Activated T-cell treated with anti-CD3 and anti-CD28 coated beads, Interleukin-2, amount 50 U/mL, for 24 hours (primary cell): ENCODE results near the gene GPLD1.

Experiments
- DNase-seq: peaks from one replicate; pipeline ENCODE4 v3.0.0-alpha.2; 2020
- H3K27ac Mint-ChIP-seq: 2 replicates; pipeline ENCODE4 v1.8.0; 2020; ENCODE audit warnings: mild to moderate bottlenecking, mixed read lengths
- H3K27me3 Mint-ChIP-seq: 2 replicates; pipeline ENCODE4 v1.8.0; 2020; ENCODE audit warnings: mixed read lengths
- H3K36me3 Mint-ChIP-seq: 2 replicates; pipeline ENCODE4 v1.8.0; 2020; ENCODE audit warnings: low read depth, mixed read lengths
- H3K4me1 Mint-ChIP-seq: 2 replicates; pipeline ENCODE4 v1.8.0; 2020; ENCODE audit warnings: low read depth, mixed read lengths
- H3K4me3 Mint-ChIP-seq: 2 replicates; pipeline ENCODE4 v1.8.0; 2020; ENCODE audit warnings: mild to moderate bottlenecking, moderate library complexity, mixed read lengths
- H3K9me3 Mint-ChIP-seq: 2 replicates; pipeline ENCODE4 v1.8.0; 2020; ENCODE audit warnings: mixed read lengths

Gene GPLD1

DNA sequence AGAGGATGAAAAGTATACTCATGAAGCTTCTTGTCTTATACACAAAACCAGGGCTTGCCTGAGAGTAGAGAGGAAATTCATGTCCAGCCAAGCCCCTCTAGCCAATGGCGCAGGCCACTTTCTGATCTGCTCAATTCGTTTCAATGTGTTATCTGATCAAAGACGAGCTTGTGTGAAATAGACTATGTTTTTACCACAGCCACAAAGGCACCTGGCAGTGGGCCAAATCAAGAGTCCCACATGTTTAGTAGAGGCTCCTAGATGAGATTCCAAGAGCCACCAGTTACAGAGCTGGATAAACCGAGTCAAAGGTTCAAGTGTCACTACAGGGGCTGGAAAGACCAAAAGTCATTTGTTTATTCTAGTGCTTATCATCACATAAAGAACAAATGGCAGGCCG lies 34.9 kb downstream of the GPLD1 start:
- H3K27me3 Mint-ChIP-seq = no peaks in the 10 kb centered on the region
- H3K4me3 Mint-ChIP-seq = no peak overlapping the region
- H3K36me3 Mint-ChIP-seq = no peaks in the 10 kb centered on the region
- no peaks in the 10 kb centered on the region for H3K4me1 Mint-ChIP-seq
- DNase-seq = no peak
- no peaks in the 10 kb centered on the region for H3K9me3 Mint-ChIP-seq
- no peak overlapping the region for H3K27ac Mint-ChIP-seq

DNA sequence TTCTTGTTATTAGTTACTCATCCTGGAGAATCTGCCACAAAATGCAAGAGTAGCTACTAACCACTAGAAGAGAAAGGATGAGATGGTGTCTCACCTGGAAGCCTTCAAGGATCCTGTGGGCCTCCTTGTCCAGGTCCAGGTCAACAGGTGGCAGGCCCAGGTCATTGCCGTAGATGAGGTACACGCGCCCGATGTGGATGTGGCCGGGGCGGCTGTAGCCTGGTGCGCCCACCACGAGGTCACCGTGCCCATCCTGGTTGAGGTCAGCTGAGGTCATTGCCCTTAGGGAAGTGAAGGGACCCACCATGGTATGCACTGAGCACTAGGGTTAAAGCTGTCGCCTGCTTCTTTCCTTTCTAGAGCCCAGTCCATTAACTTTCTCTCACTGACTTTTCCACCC lies 35.5 kb downstream of the GPLD1 start:
- Mint-ChIP-seq H3K9me3 (no peaks in the 10 kb centered on the region), H3K27ac (no peak overlapping the region), H3K4me3 (no peak overlapping the region), H3K27me3 (no peaks in the 10 kb centered on the region), H3K36me3 (no peaks in the 10 kb centered on the region), H3K4me1 (no peaks in the 10 kb centered on the region)
- DNase-seq = no peak

DNA sequence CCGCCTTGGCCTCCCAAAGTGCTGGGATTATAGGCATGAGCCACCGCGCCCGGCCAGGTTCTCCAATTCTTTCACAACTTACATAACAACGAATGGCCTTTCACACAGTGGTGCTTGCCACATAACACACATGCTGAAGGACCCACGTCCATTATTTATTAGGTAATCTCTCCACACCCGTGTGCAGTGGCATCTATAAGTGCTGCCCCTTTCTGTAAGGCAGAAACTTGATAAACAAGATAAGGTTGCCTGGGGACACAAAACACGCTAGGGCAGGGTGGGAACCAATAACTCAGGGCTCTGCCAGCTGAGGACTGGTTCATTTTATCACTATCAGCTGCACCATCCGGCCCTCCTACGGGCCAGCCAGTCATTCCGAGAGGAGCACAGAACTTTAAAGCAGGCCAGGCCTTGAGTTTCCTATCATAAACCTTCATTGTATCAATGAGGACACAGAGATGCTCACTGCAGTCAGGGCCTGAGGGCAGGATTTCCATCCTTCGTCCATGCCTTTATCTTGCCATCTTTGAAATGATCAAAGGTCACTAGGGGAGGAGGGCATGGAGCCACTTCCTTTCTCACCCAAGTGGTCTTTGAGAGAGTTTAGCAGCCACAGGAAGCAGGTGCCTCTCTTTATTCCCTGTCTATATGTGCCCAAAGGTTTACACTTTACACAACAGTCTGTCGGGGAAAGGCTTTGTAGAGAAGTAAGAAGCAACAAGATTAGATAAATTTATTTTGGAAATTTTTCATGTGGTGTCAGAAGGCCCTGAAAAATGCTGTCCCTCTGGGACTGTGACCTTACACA lies 37.6 kb downstream of the GPLD1 start:
- H3K4me3 Mint-ChIP-seq = no peak overlapping the region
- H3K9me3 Mint-ChIP-seq = no peaks in the 10 kb centered on the region
- H3K4me1 Mint-ChIP-seq = no peaks in the 10 kb centered on the region
- no peak overlapping the region for H3K27ac Mint-ChIP-seq
- H3K36me3 Mint-ChIP-seq = no peaks in the 10 kb centered on the region
- DNase-seq = no peak
- H3K27me3 Mint-ChIP-seq = no peaks in the 10 kb centered on the region

DNA sequence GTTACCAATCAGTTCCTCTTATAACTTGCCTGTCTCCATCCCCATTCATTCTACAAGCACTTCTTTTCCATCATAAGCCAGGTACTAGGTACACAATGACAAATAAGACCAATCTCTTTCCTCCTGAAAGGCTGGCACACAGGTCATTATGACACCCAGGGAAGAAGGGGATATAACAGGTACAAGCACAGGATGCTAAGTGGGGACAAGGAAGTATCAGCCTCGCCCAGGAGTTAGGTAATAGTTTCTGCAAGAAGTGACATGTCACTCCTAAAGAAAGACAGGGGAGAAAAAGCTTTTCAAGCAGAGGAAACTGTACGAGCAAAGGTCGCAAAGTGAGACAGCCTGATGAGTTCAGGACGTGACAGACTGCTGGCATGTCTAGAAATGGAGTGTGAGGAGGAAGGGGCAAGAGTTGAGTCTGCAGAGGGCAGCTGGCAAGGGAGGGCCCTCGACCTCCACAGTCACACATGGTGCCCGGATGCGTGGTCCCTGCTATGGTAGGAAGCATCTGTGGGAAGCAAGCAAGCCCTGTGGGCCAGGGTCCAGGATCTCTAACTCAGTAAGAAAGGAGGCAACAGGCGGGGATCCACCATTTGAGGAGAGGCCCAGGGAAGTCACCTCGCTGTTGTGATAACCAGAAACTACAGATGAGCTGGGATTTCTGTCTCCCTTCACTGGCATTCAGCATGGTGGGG lies 40.4 kb downstream of the GPLD1 start:
- no peaks in the 10 kb centered on the region for H3K9me3 Mint-ChIP-seq
- no peak for DNase-seq
- no peaks in the 10 kb centered on the region for H3K4me1 Mint-ChIP-seq
- H3K36me3 Mint-ChIP-seq = no peaks in the 10 kb centered on the region
- no peaks in the 10 kb centered on the region for H3K27me3 Mint-ChIP-seq
- H3K4me3 Mint-ChIP-seq = no peak overlapping the region
- H3K27ac Mint-ChIP-seq = no peak overlapping the region

DNA sequence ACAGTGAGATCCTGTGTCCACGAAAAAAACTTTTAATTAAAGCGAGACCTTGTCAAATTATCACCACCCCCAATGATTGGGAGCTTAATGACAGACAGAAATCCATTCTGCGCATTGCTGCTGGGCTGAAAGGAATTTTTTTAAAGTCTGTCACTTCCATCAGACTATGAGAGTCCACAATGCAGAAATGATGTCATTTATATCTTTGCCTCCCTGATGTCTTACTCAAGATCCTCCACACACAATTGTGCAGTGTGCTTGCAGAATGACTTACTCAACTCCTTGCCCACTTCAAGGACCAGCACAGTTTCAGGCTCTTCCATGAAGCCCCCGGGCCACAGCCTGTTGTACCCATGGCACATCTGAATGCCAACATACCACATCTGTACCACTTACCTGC lies 41.0 kb downstream of the GPLD1 start:
- Mint-ChIP-seq H3K27ac (no peak overlapping the region), H3K9me3 (no peaks in the 10 kb centered on the region)

DNA sequence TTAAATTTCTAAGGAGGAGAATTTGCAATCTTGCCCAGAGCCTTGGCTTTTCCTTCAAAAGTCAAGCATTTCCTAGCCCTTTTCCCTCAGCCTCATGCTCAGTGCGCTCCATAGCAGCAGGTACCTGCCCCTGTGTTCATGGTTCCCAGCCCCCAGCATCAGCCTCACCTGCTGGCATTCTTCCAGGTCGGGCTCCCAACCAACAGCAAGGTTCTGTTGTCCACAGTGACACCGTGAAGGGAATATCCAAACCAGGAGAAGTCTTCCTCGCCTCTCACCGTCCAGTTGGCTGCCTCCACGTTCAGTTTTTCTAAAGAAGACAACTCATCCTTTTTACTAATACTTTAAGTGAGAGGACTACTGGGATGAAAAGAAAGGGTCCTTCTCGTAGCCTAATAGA lies 42.7 kb downstream of the GPLD1 start:
- no peaks in the 10 kb centered on the region for H3K4me1 Mint-ChIP-seq

More for the DNA sequence above, 41.0 kb downstream of the GPLD1 start:
- H3K27me3 Mint-ChIP-seq = no peaks in the 10 kb centered on the region
- H3K4me1 Mint-ChIP-seq = no peaks in the 10 kb centered on the region
- H3K4me3 Mint-ChIP-seq = no peak overlapping the region
- DNase-seq = no peak
- no peaks in the 10 kb centered on the region for H3K36me3 Mint-ChIP-seq

DNA sequence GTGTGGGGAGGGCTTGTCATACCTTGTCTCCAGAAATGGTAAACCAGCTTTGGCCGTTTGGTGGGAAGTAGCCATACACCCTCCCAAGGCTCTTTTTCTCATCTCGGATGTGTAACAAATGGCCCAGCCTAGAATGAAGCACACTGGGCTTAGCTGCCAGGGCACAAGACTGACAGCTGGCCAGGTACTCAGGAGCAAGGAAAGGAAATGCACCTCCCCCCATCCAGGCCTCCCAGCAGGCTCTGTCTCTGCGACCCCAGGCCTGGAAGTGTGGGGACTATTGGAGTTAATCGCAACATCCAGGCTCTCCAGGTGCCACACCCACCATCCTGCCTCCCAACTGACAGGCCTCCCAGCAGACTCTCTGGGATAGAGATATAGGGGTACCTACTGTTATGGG lies 43.7 kb downstream of the GPLD1 start:
- H3K4me3 Mint-ChIP-seq = no peak overlapping the region
- H3K9me3 Mint-ChIP-seq = no peaks in the 10 kb centered on the region
- H3K27me3 Mint-ChIP-seq = no peaks in the 10 kb centered on the region
- no peak overlapping the region for H3K27ac Mint-ChIP-seq
- no peaks in the 10 kb centered on the region for H3K4me1 Mint-ChIP-seq
- no peaks in the 10 kb centered on the region for H3K36me3 Mint-ChIP-seq
- DNase-seq = no peak

More for the DNA sequence above, 42.7 kb downstream of the GPLD1 start:
- no peak overlapping the region for H3K4me3 Mint-ChIP-seq
- H3K27ac Mint-ChIP-seq = no peak overlapping the region
- no peaks in the 10 kb centered on the region for H3K36me3 Mint-ChIP-seq
- H3K27me3 Mint-ChIP-seq = no peaks in the 10 kb centered on the region
- no peaks in the 10 kb centered on the region for H3K9me3 Mint-ChIP-seq
- no peak for DNase-seq

DNA sequence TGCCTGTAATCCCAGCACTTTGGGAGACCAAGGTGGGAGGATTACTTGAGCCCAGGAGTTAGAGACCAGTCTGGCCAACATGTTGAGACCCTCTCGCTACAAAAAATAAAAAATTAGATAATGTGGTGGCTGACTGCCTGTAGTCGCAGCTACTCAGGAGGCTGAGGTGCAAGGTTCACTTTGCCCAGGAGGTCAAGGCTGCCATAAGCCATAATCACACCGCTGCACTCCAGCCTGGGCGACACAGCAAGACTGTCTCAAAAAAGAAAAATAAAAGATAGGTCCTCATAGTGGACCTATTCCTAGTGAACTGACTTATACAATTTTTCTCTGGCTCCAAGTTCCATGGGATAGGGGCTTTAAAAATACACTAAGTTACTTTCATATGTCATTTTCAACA lies 44.8 kb downstream of the GPLD1 start:
- no peaks in the 10 kb centered on the region for H3K9me3 Mint-ChIP-seq
- H3K27ac Mint-ChIP-seq = no peak overlapping the region
- H3K36me3 Mint-ChIP-seq = no peaks in the 10 kb centered on the region
- no peaks in the 10 kb centered on the region for H3K27me3 Mint-ChIP-seq
- H3K4me3 Mint-ChIP-seq = no peak overlapping the region
- no peak for DNase-seq
- H3K4me1 Mint-ChIP-seq = no peaks in the 10 kb centered on the region

DNA sequence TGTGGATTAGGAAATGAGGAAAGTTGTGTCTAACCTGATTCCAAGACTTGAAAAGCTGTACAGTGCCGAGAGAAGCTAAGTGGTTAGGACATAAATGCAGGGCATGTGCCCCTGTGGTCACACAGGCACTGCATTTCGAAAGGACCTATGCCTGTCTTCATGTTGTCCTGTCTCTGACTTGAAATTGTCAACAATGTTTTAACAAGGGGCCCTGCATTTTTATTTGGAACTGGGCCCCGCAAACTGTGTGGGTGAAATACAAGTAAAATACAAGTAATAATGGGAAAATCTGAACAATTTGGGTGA lies 47.8 kb downstream of the GPLD1 start:
- Mint-ChIP-seq H3K27me3 (no peaks in the 10 kb centered on the region), H3K36me3 (peaks cover 2% of the 10 kb centered on the region), H3K9me3 (no peaks in the 10 kb centered on the region), H3K27ac (no peak overlapping the region), H3K4me1 (no peaks in the 10 kb centered on the region), H3K4me3 (no peak overlapping the region)
- no peak for DNase-seq

DNA sequence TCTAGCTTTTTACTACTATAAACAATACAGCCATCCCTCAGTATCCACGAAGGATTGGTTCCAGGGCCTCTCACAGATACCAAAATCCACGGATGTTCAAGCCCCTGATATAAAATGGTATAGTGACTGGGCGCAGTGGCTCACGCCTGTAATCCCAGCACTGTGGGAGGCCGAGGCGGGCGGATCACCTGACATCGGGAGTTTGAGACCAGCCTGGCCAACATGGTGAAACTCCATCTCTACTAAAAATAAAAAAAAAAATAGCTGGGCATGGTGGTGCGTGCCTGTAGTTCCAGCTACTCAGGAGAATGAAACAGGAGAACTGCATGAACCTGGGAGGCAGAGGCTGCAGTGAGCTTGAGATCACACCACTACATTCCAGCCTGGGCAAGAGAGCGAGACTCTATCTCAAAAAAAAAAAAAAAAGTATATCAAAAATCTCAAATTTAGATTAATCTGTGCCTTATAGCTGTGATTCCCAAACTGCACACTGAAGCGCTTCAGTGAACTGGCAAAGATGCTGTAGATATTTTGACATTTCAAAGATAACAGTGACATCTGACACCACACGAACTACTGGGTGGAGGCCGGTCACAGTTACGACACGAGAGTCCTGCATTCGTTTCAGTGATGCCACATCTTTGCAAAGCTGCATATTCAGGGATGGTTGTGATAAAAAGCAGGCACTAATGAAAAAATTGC lies 48.3 kb downstream of the GPLD1 start:
- Mint-ChIP-seq H3K4me1 (no peaks in the 10 kb centered on the region), H3K27me3 (no peaks in the 10 kb centered on the region), H3K27ac (no peak overlapping the region), H3K4me3 (no peak overlapping the region), H3K36me3 (peaks cover 2% of the 10 kb centered on the region), H3K9me3 (no peaks in the 10 kb centered on the region)
- DNase-seq = no peak

DNA sequence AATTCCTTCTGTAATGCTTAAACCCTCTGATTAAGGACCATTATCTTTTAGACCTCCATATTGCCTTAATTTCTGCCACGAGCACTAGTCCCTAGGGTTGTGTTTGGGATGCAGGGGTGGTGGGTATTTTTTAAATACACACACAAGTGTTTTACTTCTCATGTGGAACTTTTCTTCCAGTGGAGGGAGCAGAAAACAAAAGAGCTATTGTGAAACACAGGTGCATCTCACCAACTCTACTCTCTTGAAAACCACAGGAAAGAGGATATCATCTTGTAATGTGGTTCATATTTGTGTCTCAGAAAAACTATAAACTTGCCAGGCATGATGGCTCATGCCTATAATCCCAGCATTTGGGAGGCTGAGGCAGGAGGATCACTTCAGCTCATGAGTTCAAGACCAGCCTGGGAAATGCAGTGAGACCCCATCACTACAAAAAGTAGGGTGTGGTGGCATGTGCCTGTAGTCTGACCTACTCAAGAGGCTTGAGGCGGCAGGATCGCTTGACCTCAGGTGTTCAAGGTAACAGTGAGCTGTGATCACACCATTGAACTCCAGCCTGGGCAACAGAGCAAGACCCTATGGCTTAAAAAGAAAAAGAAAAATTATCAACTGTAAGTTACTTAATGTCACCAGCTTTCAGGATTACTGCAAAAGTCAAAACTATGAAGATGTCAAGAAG lies 49.4 kb downstream of the GPLD1 start:
- Mint-ChIP-seq H3K9me3 (no peaks in the 10 kb centered on the region), H3K27me3 (no peaks in the 10 kb centered on the region), H3K4me1 (no peaks in the 10 kb centered on the region), H3K27ac (no peak overlapping the region), H3K4me3 (no peak overlapping the region), H3K36me3 (peaks cover 2% of the 10 kb centered on the region)
- no peak for DNase-seq

DNA sequence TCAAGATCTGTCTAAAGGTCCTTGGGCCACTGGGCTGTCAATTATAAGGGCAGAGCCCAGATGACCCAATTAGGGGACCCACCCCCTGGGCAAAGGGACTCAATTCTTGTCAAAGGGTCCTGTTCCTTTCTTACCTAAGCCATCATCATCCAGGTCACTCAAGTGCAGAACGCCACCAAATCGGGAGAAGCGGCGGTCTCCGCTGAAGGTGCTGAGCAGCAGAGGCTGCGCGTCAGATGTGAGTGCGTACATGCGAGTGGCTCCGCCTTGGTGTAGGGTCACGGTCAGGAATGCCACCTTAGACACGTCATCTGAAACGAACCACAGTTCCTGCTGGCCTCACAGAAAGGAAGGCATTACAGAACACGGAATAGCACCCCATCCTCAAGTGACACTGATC lies 52.4 kb downstream of the GPLD1 start:
- DNase-seq = no peak
- Mint-ChIP-seq H3K9me3 (no peaks in the 10 kb centered on the region), H3K36me3 (peaks cover 2% of the 10 kb centered on the region), H3K4me1 (no peaks in the 10 kb centered on the region), H3K4me3 (no peak overlapping the region), H3K27me3 (no peaks in the 10 kb centered on the region), H3K27ac (no peak overlapping the region)

DNA sequence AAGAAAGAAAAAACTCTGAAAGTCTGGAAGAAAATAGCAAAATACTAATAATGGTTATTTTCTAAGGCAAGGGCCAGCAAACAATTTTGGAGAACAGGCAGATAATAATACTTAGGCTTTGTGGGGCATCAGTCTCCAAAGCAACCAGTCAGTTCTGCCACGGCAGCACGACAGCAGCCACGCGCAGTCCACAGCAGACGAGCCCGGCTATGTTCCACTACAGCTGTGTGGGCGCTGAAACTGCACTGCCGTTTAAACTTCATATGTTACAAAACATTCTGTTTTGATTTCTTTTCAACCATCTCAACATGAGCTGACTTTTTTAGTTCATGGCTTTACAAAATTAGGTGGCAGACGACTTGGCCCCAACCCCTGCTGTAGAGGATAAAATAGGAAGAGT lies 56.8 kb downstream of the GPLD1 start:
- no peak for DNase-seq
- H3K27ac Mint-ChIP-seq = no peak overlapping the region
- H3K4me1 Mint-ChIP-seq = no peaks in the 10 kb centered on the region
- H3K36me3 Mint-ChIP-seq = peaks cover 11% of the 10 kb centered on the region
- no peak overlapping the region for H3K4me3 Mint-ChIP-seq
- no peaks in the 10 kb centered on the region for H3K27me3 Mint-ChIP-seq
- no peaks in the 10 kb centered on the region for H3K9me3 Mint-ChIP-seq

DNA sequence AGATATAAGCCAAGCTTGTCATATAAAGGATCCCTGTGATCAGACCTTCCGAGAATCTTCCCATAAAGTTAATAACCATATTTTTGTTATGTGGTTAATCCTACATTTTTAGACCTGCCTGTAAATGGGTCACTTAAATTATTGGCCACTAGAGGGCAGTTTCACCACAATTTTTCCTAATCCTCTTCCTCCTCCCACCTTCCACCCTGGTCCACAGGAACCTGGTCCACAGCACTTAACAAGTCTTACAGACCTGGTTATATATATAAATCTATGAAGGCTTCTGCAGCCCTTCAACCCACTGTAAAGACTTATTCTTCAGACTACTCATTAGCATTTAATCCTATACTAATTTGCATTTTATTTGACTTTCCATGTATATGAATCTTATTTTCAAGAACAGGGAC lies 58.3 kb downstream of the GPLD1 start:
- no peaks in the 10 kb centered on the region for H3K9me3 Mint-ChIP-seq
- H3K4me1 Mint-ChIP-seq = no peaks in the 10 kb centered on the region
- no peak for DNase-seq
- no peaks in the 10 kb centered on the region for H3K27me3 Mint-ChIP-seq
- H3K4me3 Mint-ChIP-seq = no peak overlapping the region
- H3K36me3 Mint-ChIP-seq = peaks cover 21% of the 10 kb centered on the region
- H3K27ac Mint-ChIP-seq = no peak overlapping the region

DNA sequence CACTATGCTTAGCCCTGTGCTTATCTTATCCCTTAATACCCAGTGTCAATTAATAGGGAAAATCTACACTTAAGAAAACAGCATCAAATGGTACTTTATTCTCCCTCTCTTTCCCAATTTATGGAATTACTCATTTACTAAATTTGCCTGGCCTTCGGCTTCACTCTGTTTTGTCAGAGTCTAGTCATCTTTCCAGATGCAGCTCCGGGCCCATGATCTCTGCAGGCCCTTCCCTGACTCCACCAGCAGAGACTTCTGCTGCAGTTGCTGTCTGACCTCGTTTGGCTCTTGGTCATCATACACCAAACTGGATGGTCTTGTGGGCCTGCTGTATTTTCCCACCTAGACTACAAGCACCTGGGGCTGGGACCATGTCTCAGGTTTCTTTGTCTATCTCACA lies 59.3 kb downstream of the GPLD1 start:
- no peak for DNase-seq
- H3K4me1 Mint-ChIP-seq = no peaks in the 10 kb centered on the region
- no peaks in the 10 kb centered on the region for H3K27me3 Mint-ChIP-seq
- peaks cover 30% of the 10 kb centered on the region for H3K36me3 Mint-ChIP-seq
- H3K4me3 Mint-ChIP-seq = no peak overlapping the region
- H3K9me3 Mint-ChIP-seq = no peaks in the 10 kb centered on the region
- H3K27ac Mint-ChIP-seq = no peak overlapping the region
